ENCODE results near the gene C1orf210. TPM values are rescaled to one million over a fixed set of nuclear protein-coding genes. Genes with fewer than 3 reads are reported as not detected.

Gene C1orf210
- total and polyA plus RNA-seq, 2 of the 4 experiments (the other 2 are of a cell fraction), result not detected

DNA sequence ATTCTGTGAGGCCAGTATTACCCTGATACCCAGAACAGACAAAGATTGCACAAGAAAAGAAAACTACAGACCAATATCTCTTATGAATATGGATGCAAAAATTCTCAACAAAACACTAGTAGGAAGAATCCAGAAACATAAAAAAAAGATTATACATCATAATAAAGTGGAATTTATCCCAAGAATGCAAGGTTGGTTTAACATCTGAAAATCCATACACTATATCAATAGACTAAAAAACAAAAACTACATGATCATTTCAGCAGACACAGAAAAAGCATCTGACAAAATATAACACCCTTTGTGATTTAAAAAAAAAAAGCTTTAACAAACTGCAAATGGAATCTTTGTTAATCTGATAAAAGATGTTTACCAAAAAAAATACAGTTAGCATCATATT is 40.0 kb upstream of the C1orf210 start:
- no peak overlapping the region for H2BK15ac ChIP-seq (ENCODE audit: low read depth, low read length)
- TF ChIP-seq RAD21 (IDR thresholded peaks at IDR 0.05; ENCODE audit: low read length) (no peak), CHD1 (IDR thresholded peaks at IDR 0.05; ENCODE audit: low read depth, low read length) (no peak), BHLHE40 (IDR thresholded peaks at IDR 0.05; ENCODE audit: low read depth, low read length) (no peak), MXI1 (IDR thresholded peaks at IDR 0.05; ENCODE audit: borderline replicate concordance, low read depth, low read length) (no peak), CEBPB (IDR thresholded peaks at IDR 0.05; ENCODE audit: low read depth, low read length) (no peak), NFE2L2 (IDR thresholded peaks at IDR 0.05; ENCODE audit: low read depth, low read length) (no peak), MAZ (IDR thresholded peaks at IDR 0.05; ENCODE audit: borderline replicate concordance, low read depth, low read length) (no peak), MAFK (IDR thresholded peaks at IDR 0.05; ENCODE audit: low read depth, low read length) (no peak), SMC3 (IDR thresholded peaks at IDR 0.05; ENCODE audit: low read depth, low read length) (no peak), POLR2A (IDR thresholded peaks at IDR 0.05; ENCODE audit: low read depth, low read length) (no peak), RCOR1 (IDR thresholded peaks at IDR 0.05; ENCODE audit: insufficient replicate concordance, low read length) (no peak)
- TF ChIP-seq, protein P1, sequence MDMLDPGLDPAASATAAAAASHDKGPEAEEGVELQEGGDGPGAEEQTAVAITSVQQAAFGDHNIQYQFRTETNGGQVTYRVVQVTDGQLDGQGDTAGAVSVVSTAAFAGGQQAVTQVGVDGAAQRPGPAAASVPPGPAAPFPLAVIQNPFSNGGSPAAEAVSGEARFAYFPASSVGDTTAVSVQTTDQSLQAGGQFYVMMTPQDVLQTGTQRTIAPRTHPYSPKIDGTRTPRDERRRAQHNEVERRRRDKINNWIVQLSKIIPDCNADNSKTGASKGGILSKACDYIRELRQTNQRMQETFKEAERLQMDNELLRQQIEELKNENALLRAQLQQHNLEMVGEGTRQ (IDR thresholded peaks at IDR 0.05; ENCODE audit: low read depth, low read length), result no peak
- TF ChIP-seq, protein P2, sequence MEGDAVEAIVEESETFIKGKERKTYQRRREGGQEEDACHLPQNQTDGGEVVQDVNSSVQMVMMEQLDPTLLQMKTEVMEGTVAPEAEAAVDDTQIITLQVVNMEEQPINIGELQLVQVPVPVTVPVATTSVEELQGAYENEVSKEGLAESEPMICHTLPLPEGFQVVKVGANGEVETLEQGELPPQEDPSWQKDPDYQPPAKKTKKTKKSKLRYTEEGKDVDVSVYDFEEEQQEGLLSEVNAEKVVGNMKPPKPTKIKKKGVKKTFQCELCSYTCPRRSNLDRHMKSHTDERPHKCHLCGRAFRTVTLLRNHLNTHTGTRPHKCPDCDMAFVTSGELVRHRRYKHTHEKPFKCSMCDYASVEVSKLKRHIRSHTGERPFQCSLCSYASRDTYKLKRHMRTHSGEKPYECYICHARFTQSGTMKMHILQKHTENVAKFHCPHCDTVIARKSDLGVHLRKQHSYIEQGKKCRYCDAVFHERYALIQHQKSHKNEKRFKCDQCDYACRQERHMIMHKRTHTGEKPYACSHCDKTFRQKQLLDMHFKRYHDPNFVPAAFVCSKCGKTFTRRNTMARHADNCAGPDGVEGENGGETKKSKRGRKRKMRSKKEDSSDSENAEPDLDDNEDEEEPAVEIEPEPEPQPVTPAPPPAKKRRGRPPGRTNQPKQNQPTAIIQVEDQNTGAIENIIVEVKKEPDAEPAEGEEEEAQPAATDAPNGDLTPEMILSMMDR (conservative IDR thresholded peaks at IDR 0.05; ENCODE audit: low read depth, low read length), result no peak
- TF ChIP-seq, protein P3, sequence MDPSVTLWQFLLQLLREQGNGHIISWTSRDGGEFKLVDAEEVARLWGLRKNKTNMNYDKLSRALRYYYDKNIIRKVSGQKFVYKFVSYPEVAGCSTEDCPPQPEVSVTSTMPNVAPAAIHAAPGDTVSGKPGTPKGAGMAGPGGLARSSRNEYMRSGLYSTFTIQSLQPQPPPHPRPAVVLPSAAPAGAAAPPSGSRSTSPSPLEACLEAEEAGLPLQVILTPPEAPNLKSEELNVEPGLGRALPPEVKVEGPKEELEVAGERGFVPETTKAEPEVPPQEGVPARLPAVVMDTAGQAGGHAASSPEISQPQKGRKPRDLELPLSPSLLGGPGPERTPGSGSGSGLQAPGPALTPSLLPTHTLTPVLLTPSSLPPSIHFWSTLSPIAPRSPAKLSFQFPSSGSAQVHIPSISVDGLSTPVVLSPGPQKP (IDR thresholded peaks at IDR 0.05; ENCODE audit: borderline replicate concordance, low read depth, low read length), result no peak
- no peak overlapping the region for H2BK20ac ChIP-seq (ENCODE audit: low read depth, low read length)
- no peak overlapping the region for H3K18ac ChIP-seq (ENCODE audit: low read depth, low read length)
- no peak overlapping the region for H2AK5ac ChIP-seq (ENCODE audit: low read depth, low read length)
- peaks cover 2% of the 10 kb centered on the region for H3K9me3 ChIP-seq (ENCODE audit: control insufficient read depth, insufficient read depth, low read length)
- no peak overlapping the region for H3K14ac ChIP-seq (replicated peaks; ENCODE audit: low read depth, low read length)
- no TSS peak for BruUV-seq (replicated peaks)
- no peak overlapping the region for H2BK5ac ChIP-seq (ENCODE audit: low read depth, low read length, poor library complexity, severe bottlenecking)
- no peak overlapping the region for H2AK9ac ChIP-seq (replicated peaks; ENCODE audit: low read depth, low read length, poor library complexity)
- H3K36me3 ChIP-seq (ENCODE audit: control insufficient read depth, insufficient read depth, low read length), result no peaks in the 10 kb centered on the region
- H3K79me1 ChIP-seq (ENCODE audit: low read depth in 1 of 2, low read length in 2 of 2), result no peaks in the 10 kb centered on the region
- H4K91ac ChIP-seq (ENCODE audit: insufficient read depth, low read depth, low read length), result no peak overlapping the region
- H2BK120ac ChIP-seq (ENCODE audit: low read depth, low read length), result no peak overlapping the region
- H4K20me1 ChIP-seq (ENCODE audit: insufficient read depth, low read length), result no peaks in the 10 kb centered on the region
- no peak overlapping the region for H4K8ac ChIP-seq (ENCODE audit: low read depth in 2 of 2, low read length in 2 of 2)
- no peaks in the 10 kb centered on the region for H3K27me3 ChIP-seq (ENCODE audit: control insufficient read depth, insufficient read depth, low read length)
- H3K56ac ChIP-seq (ENCODE audit: extremely low read depth, insufficient read depth, low read length), result no peak overlapping the region
- ChIA-PET POLR2A (ENCODE audit: unreplicated experiment) (no interaction called here), CTCF (no interaction called here)
- no peak overlapping the region for H3K23ac ChIP-seq (ENCODE audit: low read depth, low read length)
- no peak overlapping the region for H3K9ac ChIP-seq (ENCODE audit: low read depth, low read length)
- H3K27ac ChIP-seq (ENCODE audit: insufficient read depth, low read length), result no peak overlapping the region
- no peak overlapping the region for H3K4me3 ChIP-seq (ENCODE audit: insufficient read depth, low read depth, low read length)
- H2AFZ ChIP-seq (replicated peaks; ENCODE audit: low read length, poor library complexity), result no peak overlapping the region
- dilution Hi-C loops (cut with HindIII; ENCODE audit: low sequenced_read_pairs, unreplicated experiment) (no loop called here), intact Hi-C loops (cut with micrococcal nuclease) (no loop called here), in situ Hi-C loops (cut with MboI; ENCODE audit: low sequenced_read_pairs) (no loop called here)
- no peak for ATAC-seq (ENCODE audit: low read depth)
- H4K5ac ChIP-seq (ENCODE audit: low read depth, low read length), result no peak overlapping the region
- no peak overlapping the region for H3K4ac ChIP-seq (ENCODE audit: low read depth, low read length)
- H3K4me1 ChIP-seq (ENCODE audit: control insufficient read depth, insufficient read depth, low read length), result peaks cover 6% of the 10 kb centered on the region
- H3K9me1 ChIP-seq (ENCODE audit: insufficient read depth, low read length), result peaks cover 5% of the 10 kb centered on the region; the same call in 1 of the 2 replicates
- no peak overlapping the region for H3K4me2 ChIP-seq (ENCODE audit: low read depth, low read length)
- DNase-seq, result no peak
